ENCODE data around the gene FCF1. TPM values are rescaled to one million over a fixed set of nuclear protein-coding genes. Genes with fewer than 3 reads are reported as not detected.

Gene FCF1
- total and polyA plus RNA-seq, 4 donors = 7.6 to 41.2 (median 38.6) TPM

GRCh38 chr14:74667758-74668157 is 45.2 kb upstream of the FCF1 start:
- DNase-seq (no peak), ATAC-seq (ENCODE audit: insufficient read depth, low FRiP score) (no peak)
- Histone ChIP-seq H3K4me1 (ENCODE audit: control insufficient read depth in 5 of 5, insufficient read depth in 5 of 5, low read length in 5 of 5) (no peaks in the 10 kb centered on the region), H3K9ac (ENCODE audit: insufficient read depth in 1 of 2, low read length in 2 of 2) (no peak overlapping the region), H3K27me3 (ENCODE audit: control insufficient read depth in 3 of 3, insufficient read depth in 3 of 3, low read length in 2 of 3) (no peaks in the 10 kb centered on the region), H3K4me3 (no peak overlapping the region), H3K36me3 (ENCODE audit: control insufficient read depth in 4 of 4, insufficient read depth in 4 of 4, low read length in 4 of 4) (peaks cover 33 to 68% (median 40%) of the 10 kb centered on the region in 4 donors), H3K27ac (ENCODE audit: low read depth in 1 of 2, low read length in 1 of 2) (no peak overlapping the region), H3K9me3 (ENCODE audit: control insufficient read depth in 4 of 4, insufficient read depth in 3 of 4, low read length in 3 of 4) (no peaks in the 10 kb centered on the region)
- 65 to 78% methylated on average over 1 of the region's 1 CpG for WGBS, 2 donors
- TF ChIP-seq CTCF (IDR thresholded peaks at IDR 0.05; ENCODE audit: control extremely low read depth, extremely low read depth) = no peak

DNA sequence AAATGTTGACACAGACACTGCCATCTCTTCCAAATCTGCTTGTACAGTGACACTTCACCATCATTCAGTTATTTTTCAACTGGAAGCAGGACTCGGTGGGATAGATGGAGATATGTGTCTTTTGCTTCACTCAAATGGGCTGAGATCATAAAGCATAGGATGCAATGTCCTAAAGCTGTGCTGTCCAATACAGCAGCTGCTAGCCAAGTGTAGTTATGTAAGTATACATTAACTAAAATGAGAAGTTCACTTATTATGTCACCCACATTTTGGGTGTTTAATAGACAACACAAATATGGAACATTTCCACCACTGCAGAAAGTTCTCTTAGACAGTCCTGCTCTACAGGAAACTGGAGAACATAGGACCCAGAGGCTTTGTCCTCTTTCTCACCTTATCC is 43.7 kb upstream of the FCF1 start:
- Histone ChIP-seq H3K4me1 (ENCODE audit: control insufficient read depth in 5 of 5, insufficient read depth in 5 of 5, low read length in 5 of 5) (peaks cover 0 to 2% (median 0%) of the 10 kb centered on the region in 5 donors), H3K27me3 (ENCODE audit: control insufficient read depth in 3 of 3, insufficient read depth in 3 of 3, low read length in 2 of 3) (no peaks in the 10 kb centered on the region), H3K27ac (ENCODE audit: low read depth in 1 of 2, low read length in 1 of 2) (no peak overlapping the region), H3K9ac (ENCODE audit: insufficient read depth in 1 of 2, low read length in 2 of 2) (no peak overlapping the region), H3K36me3 (ENCODE audit: control insufficient read depth in 4 of 4, insufficient read depth in 4 of 4, low read length in 4 of 4) (peaks cover 23 to 68% (median 38%) of the 10 kb centered on the region in 4 donors), H3K9me3 (ENCODE audit: control insufficient read depth in 4 of 4, insufficient read depth in 3 of 4, low read length in 3 of 4) (no peaks in the 10 kb centered on the region), H3K4me3 (no peak overlapping the region)
- 90 to 93% methylated on average over 1 of the region's 1 CpG for WGBS, 2 donors
- no peak for TF ChIP-seq CTCF (IDR thresholded peaks at IDR 0.05; ENCODE audit: control extremely low read depth, extremely low read depth)
- ATAC-seq (ENCODE audit: insufficient read depth, low FRiP score) (no peak), DNase-seq (no peak)

GRCh38 chr14:74669846-74670245 is 43.1 kb upstream of the FCF1 start:
- Histone ChIP-seq H3K27me3 (ENCODE audit: control insufficient read depth in 3 of 3, insufficient read depth in 3 of 3, low read length in 2 of 3) (no peaks in the 10 kb centered on the region), H3K4me3 (no peak overlapping the region), H3K36me3 (ENCODE audit: control insufficient read depth in 4 of 4, insufficient read depth in 4 of 4, low read length in 4 of 4) (peaks cover 24 to 66% (median 38%) of the 10 kb centered on the region in 4 donors), H3K27ac (ENCODE audit: low read depth in 1 of 2, low read length in 1 of 2) (no peak overlapping the region), H3K9me3 (ENCODE audit: control insufficient read depth in 4 of 4, insufficient read depth in 3 of 4, low read length in 3 of 4) (no peaks in the 10 kb centered on the region), H3K9ac (ENCODE audit: insufficient read depth in 1 of 2, low read length in 2 of 2) (no peak overlapping the region), H3K4me1 (ENCODE audit: control insufficient read depth in 5 of 5, insufficient read depth in 5 of 5, low read length in 5 of 5) (peaks cover 0 to 2% (median 0%) of the 10 kb centered on the region in 5 donors)
- no peak for TF ChIP-seq CTCF (IDR thresholded peaks at IDR 0.05; ENCODE audit: control extremely low read depth, extremely low read depth)
- ATAC-seq (ENCODE audit: insufficient read depth, low FRiP score) = no peak
- DNase-seq = no peak
- WGBS, 2 donors = 97% methylated on average over 10 of the region's 10 CpGs
